ENCODE measurements around the gene OR51V1.

DNA sequence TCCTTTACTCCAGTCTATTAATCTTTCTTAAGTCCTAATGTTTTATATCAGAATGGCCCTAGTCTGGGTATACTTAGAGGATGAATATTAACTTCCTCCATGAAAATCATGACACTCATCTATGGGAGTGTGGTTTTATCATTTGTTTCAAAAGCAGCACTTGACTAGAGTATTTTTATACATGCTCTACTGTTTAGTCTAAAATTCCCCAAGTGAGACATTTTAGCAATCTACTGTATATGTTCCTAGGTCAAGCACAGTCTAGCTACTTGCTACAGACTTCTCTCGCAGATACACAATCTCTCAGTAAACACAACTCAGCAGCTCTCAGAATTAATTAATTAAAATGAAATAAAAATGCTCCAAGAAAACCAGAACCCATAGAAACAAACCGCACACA is 29.3 kb upstream of the OR51V1 start:
- TF ChIP-seq POLR2A (IDR thresholded peaks at IDR 0.05) (no peak), POLR2AphosphoS5 (IDR thresholded peaks at IDR 0.05) (no peak)
- TF ChIP-seq, protein P1, sequence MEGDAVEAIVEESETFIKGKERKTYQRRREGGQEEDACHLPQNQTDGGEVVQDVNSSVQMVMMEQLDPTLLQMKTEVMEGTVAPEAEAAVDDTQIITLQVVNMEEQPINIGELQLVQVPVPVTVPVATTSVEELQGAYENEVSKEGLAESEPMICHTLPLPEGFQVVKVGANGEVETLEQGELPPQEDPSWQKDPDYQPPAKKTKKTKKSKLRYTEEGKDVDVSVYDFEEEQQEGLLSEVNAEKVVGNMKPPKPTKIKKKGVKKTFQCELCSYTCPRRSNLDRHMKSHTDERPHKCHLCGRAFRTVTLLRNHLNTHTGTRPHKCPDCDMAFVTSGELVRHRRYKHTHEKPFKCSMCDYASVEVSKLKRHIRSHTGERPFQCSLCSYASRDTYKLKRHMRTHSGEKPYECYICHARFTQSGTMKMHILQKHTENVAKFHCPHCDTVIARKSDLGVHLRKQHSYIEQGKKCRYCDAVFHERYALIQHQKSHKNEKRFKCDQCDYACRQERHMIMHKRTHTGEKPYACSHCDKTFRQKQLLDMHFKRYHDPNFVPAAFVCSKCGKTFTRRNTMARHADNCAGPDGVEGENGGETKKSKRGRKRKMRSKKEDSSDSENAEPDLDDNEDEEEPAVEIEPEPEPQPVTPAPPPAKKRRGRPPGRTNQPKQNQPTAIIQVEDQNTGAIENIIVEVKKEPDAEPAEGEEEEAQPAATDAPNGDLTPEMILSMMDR (IDR thresholded peaks at IDR 0.05) = no peak
